ENCODE results near the gene PGAP2.
A peak's percentile ranks its signal among the peaks of the same experiment; 100 is the strongest.
"Not testable (repeated sequence)": the region's sequence is repeated elsewhere in the genome, so short reads cannot be mapped to it uniquely, and the experiment has no call there.

PGAP2 gene

DNA sequence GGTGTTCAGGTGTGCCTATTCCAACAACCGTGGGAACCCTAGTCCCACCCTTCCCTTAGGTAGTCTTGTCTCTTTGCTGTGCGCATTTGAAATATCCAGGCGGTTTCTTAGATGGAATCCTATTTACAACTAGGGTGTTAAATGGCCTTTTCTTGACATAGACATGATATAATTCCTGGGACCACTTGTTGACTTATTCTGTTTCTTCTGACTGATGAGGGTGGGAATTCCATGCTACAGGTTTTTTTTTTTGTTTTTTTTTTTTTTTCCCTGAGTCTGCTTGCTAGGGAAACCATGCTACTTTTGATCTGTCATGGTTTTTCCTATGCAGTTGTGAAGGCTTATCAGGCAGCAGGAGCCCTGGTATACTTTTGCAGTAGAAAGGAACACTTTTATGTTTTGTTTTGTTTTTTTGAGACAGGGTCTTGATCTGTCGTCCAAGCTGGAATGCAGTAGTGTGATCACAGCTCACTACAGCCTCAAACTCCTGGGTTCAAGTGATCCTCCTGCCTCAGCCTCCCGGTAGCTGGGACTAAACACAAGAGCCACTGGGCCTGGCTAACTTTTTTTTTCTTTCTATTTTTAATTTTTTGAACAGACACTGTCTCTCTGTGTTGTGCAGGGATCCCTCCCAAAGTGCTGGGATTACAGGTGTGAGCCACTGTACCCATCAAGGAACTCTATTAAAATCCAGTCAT, 48.6 kb downstream of the PGAP2 start:
- no peak overlapping the region for H3K27ac ChIP-seq
- TF ChIP-seq, protein P1, sequence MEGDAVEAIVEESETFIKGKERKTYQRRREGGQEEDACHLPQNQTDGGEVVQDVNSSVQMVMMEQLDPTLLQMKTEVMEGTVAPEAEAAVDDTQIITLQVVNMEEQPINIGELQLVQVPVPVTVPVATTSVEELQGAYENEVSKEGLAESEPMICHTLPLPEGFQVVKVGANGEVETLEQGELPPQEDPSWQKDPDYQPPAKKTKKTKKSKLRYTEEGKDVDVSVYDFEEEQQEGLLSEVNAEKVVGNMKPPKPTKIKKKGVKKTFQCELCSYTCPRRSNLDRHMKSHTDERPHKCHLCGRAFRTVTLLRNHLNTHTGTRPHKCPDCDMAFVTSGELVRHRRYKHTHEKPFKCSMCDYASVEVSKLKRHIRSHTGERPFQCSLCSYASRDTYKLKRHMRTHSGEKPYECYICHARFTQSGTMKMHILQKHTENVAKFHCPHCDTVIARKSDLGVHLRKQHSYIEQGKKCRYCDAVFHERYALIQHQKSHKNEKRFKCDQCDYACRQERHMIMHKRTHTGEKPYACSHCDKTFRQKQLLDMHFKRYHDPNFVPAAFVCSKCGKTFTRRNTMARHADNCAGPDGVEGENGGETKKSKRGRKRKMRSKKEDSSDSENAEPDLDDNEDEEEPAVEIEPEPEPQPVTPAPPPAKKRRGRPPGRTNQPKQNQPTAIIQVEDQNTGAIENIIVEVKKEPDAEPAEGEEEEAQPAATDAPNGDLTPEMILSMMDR (IDR thresholded peaks at IDR 0.05) = no peak
- no peak for TF ChIP-seq ZFX (IDR thresholded peaks at IDR 0.05; ENCODE audit: borderline replicate concordance)

DNA sequence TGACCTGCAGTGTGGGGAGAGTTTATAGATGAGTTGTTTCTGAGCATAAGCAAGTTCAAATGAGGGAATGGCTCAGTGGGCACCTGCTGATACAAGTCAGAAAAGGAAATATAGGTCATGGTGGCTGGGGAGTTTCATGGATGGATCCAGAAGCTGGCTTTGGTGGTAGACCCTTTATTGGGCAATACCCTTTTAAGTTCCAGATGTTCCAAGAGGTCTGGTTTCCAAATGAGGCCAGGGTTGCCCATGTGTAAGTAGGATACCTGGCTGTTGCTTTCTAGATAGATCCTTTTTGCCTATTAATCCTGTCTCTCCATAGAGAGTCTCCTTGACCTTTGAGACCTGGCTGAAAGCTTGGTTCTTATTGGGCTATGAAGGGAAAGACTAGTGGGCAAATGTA, 49.3 kb downstream of the PGAP2 start:
- no peak overlapping the region for H3K27ac ChIP-seq
- TF ChIP-seq, protein P1 (IDR thresholded peaks at IDR 0.05) = no peak
- no peak for TF ChIP-seq ZFX (IDR thresholded peaks at IDR 0.05; ENCODE audit: borderline replicate concordance)

DNA sequence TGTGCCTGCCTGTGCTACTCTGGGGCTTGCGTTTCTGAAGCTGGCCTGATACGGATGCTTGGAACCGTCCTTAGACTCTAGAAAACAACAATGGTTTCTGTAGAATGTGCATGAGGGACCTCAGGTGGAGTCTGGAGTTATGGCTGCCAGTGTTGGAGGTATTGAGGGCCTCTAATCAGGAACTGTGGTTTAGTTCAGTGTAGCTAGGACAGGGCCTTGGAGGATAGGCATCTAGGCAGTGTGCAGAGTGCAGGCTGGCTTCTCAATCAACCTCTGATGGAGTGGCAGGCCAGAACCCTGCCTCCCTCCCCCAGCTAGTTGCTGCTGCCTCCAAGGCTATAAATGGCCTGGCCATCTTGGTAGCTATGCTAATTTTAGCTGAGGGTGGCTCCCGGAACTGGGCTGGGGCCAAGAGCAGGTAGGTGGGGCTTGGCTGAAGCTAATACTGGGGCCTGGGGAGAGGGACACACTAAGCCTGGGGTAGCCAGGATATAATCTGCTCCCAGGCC, 51.1 kb downstream of the PGAP2 start:
- H3K27ac ChIP-seq = peak overlapping the region; percentile 71
- TF ChIP-seq, protein P1 (IDR thresholded peaks at IDR 0.05) = no peak
- TF ChIP-seq ZFX (IDR thresholded peaks at IDR 0.05; ENCODE audit: borderline replicate concordance) = no peak

DNA sequence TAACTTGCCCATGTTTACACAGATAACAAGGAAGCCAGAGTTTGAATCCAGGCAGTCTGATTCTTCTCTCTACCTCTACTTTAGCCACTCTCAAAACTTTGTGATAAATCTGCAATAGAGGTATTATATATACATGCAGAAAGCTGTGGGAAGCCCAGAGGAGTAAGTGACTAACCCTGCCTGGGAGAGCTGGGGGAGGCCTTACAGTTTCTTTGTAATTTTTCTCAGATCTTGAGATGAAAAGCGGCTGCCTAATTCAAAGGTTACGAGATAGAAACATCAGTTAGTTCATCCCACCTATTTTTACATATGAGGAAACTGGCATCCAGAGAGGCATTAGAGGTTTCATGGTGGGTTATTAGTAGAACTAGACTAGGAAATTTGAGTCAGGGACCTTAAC, 52.0 kb downstream of the PGAP2 start:
- peak overlapping the region; percentile 71 for H3K27ac ChIP-seq
- no peak for TF ChIP-seq ZFX (IDR thresholded peaks at IDR 0.05; ENCODE audit: borderline replicate concordance)
- TF ChIP-seq, protein P1 (IDR thresholded peaks at IDR 0.05) = no peak

DNA sequence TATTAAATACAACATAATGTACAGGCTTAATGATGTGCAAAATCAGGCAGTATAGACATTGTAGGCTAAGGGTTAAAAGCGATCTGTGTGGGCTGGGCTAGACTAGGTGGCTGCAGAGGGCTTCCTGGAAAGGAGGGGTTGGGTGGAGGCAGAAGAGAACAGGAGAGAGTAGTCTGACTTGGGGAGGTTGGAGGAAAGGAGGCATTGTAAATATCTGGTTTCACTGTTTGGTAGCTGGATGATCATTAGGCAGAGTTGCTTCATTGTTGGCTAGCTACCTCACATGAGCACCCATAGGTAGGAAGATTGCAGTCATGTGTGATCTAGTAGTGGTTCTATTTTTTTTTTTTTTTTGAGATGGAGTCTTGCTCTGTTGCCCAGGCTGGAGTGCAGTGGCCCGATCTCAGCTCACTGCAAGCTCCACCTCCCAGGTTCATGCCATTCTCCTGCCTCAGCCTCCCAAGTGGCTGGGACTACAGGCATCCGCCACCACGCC, 52.6 kb downstream of the PGAP2 start:
- H3K27ac ChIP-seq = not testable (repeated sequence)

DNA sequence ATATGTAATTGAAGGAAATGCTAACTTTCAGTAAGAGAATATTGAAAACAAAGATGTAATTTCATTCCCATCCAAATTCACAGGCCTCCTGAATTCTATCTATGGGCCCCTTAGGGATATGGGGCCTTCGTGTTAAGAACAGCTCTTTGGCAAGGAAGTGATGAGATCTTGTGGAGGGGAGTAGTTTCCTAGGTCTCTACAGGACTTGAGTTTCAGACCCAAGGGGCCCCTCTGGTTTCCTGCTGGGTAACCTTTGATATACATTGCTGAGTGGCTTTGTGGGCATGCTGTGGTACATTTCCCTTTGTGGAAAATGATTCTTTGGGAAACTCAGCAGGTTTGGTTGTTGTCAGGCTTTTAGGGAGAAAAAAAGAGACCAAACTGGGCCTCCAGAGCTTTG, 53.3 kb downstream of the PGAP2 start:
- TF ChIP-seq, protein P1 (IDR thresholded peaks at IDR 0.05) = no peak
- no peak for TF ChIP-seq ZFX (IDR thresholded peaks at IDR 0.05; ENCODE audit: borderline replicate concordance)
- no peak overlapping the region for H3K27ac ChIP-seq

DNA sequence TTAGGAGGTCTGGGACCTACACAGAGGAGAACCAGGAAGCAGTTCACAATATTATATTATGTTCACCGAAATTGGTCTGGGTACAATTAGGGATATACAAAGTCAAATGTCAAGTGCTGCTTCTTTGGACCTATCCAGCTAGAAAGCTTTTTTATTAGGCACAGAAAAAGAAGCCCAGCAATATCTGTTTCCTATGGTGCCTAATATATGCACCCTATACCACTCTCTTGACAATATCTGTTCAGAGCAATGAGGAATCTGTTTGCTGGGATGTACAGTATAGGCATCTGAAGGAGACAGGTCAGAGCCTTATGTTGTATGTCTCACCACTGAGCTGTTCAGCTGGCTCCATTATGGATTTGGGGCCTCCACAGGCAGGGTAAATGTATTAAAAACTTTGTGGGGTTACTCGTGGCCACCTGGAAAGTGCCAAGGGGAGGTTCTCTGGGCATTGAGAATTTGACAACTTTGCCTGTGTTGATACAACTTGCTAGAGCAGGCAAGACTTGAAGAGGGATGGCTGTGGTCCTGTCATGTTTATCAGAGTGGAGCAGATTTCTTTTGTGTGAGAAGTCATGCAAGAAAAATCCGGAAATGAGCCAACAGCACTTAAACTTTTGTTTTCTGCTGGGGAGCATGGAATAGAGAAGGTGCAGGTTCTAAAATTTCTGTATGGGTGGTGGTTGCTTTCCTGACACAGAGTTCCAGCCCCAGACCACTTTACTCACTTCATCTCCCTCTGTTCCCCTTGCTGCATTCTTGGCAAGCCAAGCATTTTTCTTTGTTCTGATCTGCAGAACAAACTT, 57.2 kb downstream of the PGAP2 start:
- no peak overlapping the region for H3K27ac ChIP-seq
- TF ChIP-seq ZFX (IDR thresholded peaks at IDR 0.05; ENCODE audit: borderline replicate concordance) = no peak
- TF ChIP-seq, protein P1 (IDR thresholded peaks at IDR 0.05) = no peak

Measured in 22Rv1 (cell line).